ENCODE results near the gene CST7. TPM values are rescaled to one million over a fixed set of nuclear protein-coding genes. Genes with fewer than 3 reads are reported as not detected.
A peak's percentile ranks its signal among the peaks of the same experiment; 100 is the strongest.

CST7 gene
- total RNA-seq, 1 donor from 2014 or later, result not detected

GRCh38 chr20:24936526-24937407 lies 12.3 kb upstream of the CST7 start:
- TF ChIP-seq, protein P1, sequence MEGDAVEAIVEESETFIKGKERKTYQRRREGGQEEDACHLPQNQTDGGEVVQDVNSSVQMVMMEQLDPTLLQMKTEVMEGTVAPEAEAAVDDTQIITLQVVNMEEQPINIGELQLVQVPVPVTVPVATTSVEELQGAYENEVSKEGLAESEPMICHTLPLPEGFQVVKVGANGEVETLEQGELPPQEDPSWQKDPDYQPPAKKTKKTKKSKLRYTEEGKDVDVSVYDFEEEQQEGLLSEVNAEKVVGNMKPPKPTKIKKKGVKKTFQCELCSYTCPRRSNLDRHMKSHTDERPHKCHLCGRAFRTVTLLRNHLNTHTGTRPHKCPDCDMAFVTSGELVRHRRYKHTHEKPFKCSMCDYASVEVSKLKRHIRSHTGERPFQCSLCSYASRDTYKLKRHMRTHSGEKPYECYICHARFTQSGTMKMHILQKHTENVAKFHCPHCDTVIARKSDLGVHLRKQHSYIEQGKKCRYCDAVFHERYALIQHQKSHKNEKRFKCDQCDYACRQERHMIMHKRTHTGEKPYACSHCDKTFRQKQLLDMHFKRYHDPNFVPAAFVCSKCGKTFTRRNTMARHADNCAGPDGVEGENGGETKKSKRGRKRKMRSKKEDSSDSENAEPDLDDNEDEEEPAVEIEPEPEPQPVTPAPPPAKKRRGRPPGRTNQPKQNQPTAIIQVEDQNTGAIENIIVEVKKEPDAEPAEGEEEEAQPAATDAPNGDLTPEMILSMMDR (IDR thresholded peaks at IDR 0.05), result no peak
- no peak overlapping the region for H3K4me3 Mint-ChIP-seq (ENCODE audit: unreplicated experiment)
- H3K36me3 Mint-ChIP-seq (ENCODE audit: unreplicated experiment), result no peaks in the 10 kb centered on the region
- H3K9me3 Mint-ChIP-seq (ENCODE audit: unreplicated experiment), result peaks cover 6% of the 10 kb centered on the region
- H3K27me3 Mint-ChIP-seq (ENCODE audit: unreplicated experiment), result peaks cover 8% of the 10 kb centered on the region
- DNase-seq (ENCODE audit: extremely low spot score, unreplicated experiment), result peak; percentile 62
- H3K27ac Mint-ChIP-seq (ENCODE audit: unreplicated experiment), result no peak overlapping the region
- peaks cover 12% of the 10 kb centered on the region for H3K4me1 Mint-ChIP-seq (ENCODE audit: unreplicated experiment)

GRCh38 chr20:24937579-24937978 lies 11.5 kb upstream of the CST7 start:
- Mint-ChIP-seq H3K27me3 (ENCODE audit: unreplicated experiment) (peaks cover 8% of the 10 kb centered on the region), H3K36me3 (ENCODE audit: unreplicated experiment) (no peaks in the 10 kb centered on the region)

DNA sequence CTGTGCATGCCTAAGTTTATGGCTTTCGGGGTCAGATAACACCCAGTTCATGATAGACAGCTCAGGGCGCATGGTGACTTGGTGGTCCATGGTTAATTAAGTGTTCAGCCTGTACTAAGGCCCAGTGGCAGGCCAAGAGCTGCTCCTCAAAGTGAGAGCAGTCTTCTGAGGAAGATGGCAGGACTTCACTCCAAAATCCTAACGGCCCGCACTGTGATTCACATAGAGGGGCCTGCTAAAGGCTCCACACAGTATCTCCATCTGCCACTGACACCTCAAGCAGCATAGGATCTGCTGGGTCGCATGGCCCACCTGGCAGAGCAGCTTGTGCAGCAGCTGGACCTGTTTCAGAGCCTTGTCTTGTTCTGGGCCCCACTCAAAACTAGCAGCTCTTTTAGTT lies 10.6 kb upstream of the CST7 start:
- DNase-seq (ENCODE audit: extremely low spot score, unreplicated experiment), result peak; percentile 56
- Mint-ChIP-seq H3K27ac (ENCODE audit: unreplicated experiment) (no peak overlapping the region), H3K36me3 (ENCODE audit: unreplicated experiment) (no peaks in the 10 kb centered on the region), H3K4me1 (ENCODE audit: unreplicated experiment) (peaks cover 2% of the 10 kb centered on the region), H3K4me3 (ENCODE audit: unreplicated experiment) (no peak overlapping the region), H3K27me3 (ENCODE audit: unreplicated experiment) (peaks cover 8% of the 10 kb centered on the region), H3K9me3 (ENCODE audit: unreplicated experiment) (peaks cover 6% of the 10 kb centered on the region)
- TF ChIP-seq, protein P1 (IDR thresholded peaks at IDR 0.05), result no peak

More at GRCh38 chr20:24937579-24937978, 11.5 kb upstream of the CST7 start:
- H3K4me1 Mint-ChIP-seq (ENCODE audit: unreplicated experiment), result peaks cover 7% of the 10 kb centered on the region
- TF ChIP-seq, protein P1 (IDR thresholded peaks at IDR 0.05), result no peak
- H3K27ac Mint-ChIP-seq (ENCODE audit: unreplicated experiment), result no peak overlapping the region
- H3K9me3 Mint-ChIP-seq (ENCODE audit: unreplicated experiment), result peaks cover 6% of the 10 kb centered on the region
- no peak overlapping the region for H3K4me3 Mint-ChIP-seq (ENCODE audit: unreplicated experiment)
- DNase-seq (ENCODE audit: extremely low spot score, unreplicated experiment), result peak; percentile 70

- Mint-ChIP-seq H3K27ac (ENCODE audit: unreplicated experiment) (no peak overlapping the region), H3K36me3 (ENCODE audit: unreplicated experiment) (no peaks in the 10 kb centered on the region), H3K4me3 (ENCODE audit: unreplicated experiment) (no peak overlapping the region), H3K4me1 (ENCODE audit: unreplicated experiment) (no peaks in the 10 kb centered on the region), H3K27me3 (ENCODE audit: unreplicated experiment) (peaks cover 10% of the 10 kb centered on the region), H3K9me3 (ENCODE audit: unreplicated experiment) (peaks cover 6% of the 10 kb centered on the region)
- TF ChIP-seq, protein P1 (IDR thresholded peaks at IDR 0.05), result no peak
- peak; percentile 30 for DNase-seq (ENCODE audit: extremely low spot score, unreplicated experiment)
Measured at GRCh38 chr20:24939036-24939435, 10.0 kb upstream of the CST7 start.

- Mint-ChIP-seq H3K27ac (ENCODE audit: unreplicated experiment) (no peak overlapping the region), H3K4me1 (ENCODE audit: unreplicated experiment) (no peaks in the 10 kb centered on the region), H3K27me3 (ENCODE audit: unreplicated experiment) (peaks cover 22% of the 10 kb centered on the region), H3K4me3 (ENCODE audit: unreplicated experiment) (no peak overlapping the region), H3K36me3 (ENCODE audit: unreplicated experiment) (no peaks in the 10 kb centered on the region), H3K9me3 (ENCODE audit: unreplicated experiment) (peaks cover 27% of the 10 kb centered on the region)
- TF ChIP-seq, protein P1 (IDR thresholded peaks at IDR 0.05), result no peak
- DNase-seq (ENCODE audit: extremely low spot score, unreplicated experiment), result peak; percentile 49
Measured at GRCh38 chr20:24942679-24943078, 6.4 kb upstream of the CST7 start.
